DMS53 treated with DMSO at 0.1 percent for 48 hours (cell line): Measurements from ENCODE around the gene ABCG1.

Experiments
- DNase-seq: peaks from one replicate; lab custom pipeline; 2025; ENCODE audit not compliant: unreplicated experiment; lab: John Stamatoyannopoulos, UW

Gene ABCG1

GRCh38 chr21:42250422-42251403 is 31.8 kb downstream of the ABCG1 start:
- no peak for DNase-seq

- no peak for DNase-seq
Observed at GRCh38 chr21:42251654-42252324, 32.8 kb downstream of the ABCG1 start.

GRCh38 chr21:42252325-42252654 is 33.4 kb downstream of the ABCG1 start:
- no peak for DNase-seq

GRCh38 chr21:42252778-42253340 is 33.9 kb downstream of the ABCG1 start:
- no peak for DNase-seq

- no peak for DNase-seq
Observed at GRCh38 chr21:42253466-42253865, 34.5 kb downstream of the ABCG1 start.

GRCh38 chr21:42254083-42254482 is 35.1 kb downstream of the ABCG1 start:
- no peak for DNase-seq

- no peak for DNase-seq
Observed at GRCh38 chr21:42254651-42255601, 36.0 kb downstream of the ABCG1 start.

GRCh38 chr21:42255825-42256224 is 36.9 kb downstream of the ABCG1 start:
- no peak for DNase-seq

- no peak for DNase-seq
Observed at GRCh38 chr21:42256316-42256715, 37.4 kb downstream of the ABCG1 start.

GRCh38 chr21:42257091-42257765 is 38.3 kb downstream of the ABCG1 start:
- DNase-seq, result no peak

- DNase-seq, result peak; percentile 13
Observed at GRCh38 chr21:42258150-42258884, 39.4 kb downstream of the ABCG1 start.

- no peak for DNase-seq
Observed at GRCh38 chr21:42258885-42259407, 40.0 kb downstream of the ABCG1 start.

- DNase-seq, result no peak
Observed at GRCh38 chr21:42260121-42260520, 41.2 kb downstream of the ABCG1 start.

GRCh38 chr21:42261829-42262200 is 42.9 kb downstream of the ABCG1 start:
- DNase-seq, result no peak

GRCh38 chr21:42262831-42263231 is 43.9 kb downstream of the ABCG1 start:
- DNase-seq, result no peak

- no peak for DNase-seq
Observed at GRCh38 chr21:42263591-42264131, 44.7 kb downstream of the ABCG1 start.

GRCh38 chr21:42264245-42265195 is 45.6 kb downstream of the ABCG1 start:
- DNase-seq, result no peak

GRCh38 chr21:42265231-42265812 is 46.4 kb downstream of the ABCG1 start:
- DNase-seq, result no peak
